GM19099 (cell line): ENCODE measurements around the gene CEP290.

Experiments used
- POLR2A ChIP-seq: IDR thresholded peaks from 3 replicates; pipeline ENCODE4 v1.6.1; 2011; ENCODE audit warnings: low read depth; ENCODE audit not compliant: insufficient read length; ENCODE audit errors: extremely low read depth

CEP290 gene

GRCh38 chr12:88163371-88163770 lies 21.5 kb upstream of the CEP290 start:
- TF ChIP-seq POLR2A: no peak

GRCh38 chr12:88156075-88156654 lies 14.3 kb upstream of the CEP290 start:
- TF ChIP-seq POLR2A: no peak

GRCh38 chr12:88153959-88154358 lies 12.1 kb upstream of the CEP290 start:
- TF ChIP-seq POLR2A: no peak

GRCh38 chr12:88150063-88150462 lies 8.2 kb upstream of the CEP290 start:
- TF ChIP-seq POLR2A: no peak

GRCh38 chr12:88145567-88146505 lies 3.9 kb upstream of the CEP290 start:
- TF ChIP-seq POLR2A: no peak

GRCh38 chr12:88144546-88145468 lies 2.9 kb upstream of the CEP290 start:
- TF ChIP-seq POLR2A: no peak

GRCh38 chr12:88144037-88144436 lies 2.1 kb upstream of the CEP290 start:
- TF ChIP-seq POLR2A: no peak

GRCh38 chr12:88142610-88142991 lies 713 bp upstream of the CEP290 start:
- no peak for TF ChIP-seq POLR2A

- TF ChIP-seq POLR2A: no peak
These were observed 489 bp downstream of the CEP290 start for GRCh38 chr12:88141425-88141773.

- no peak for TF ChIP-seq POLR2A
These were observed 9.5 kb downstream of the CEP290 start for GRCh38 chr12:88132392-88132791.

- TF ChIP-seq POLR2A: no peak
These were observed 14.0 kb downstream of the CEP290 start for GRCh38 chr12:88127855-88128254.

GRCh38 chr12:88127099-88127498 lies 14.8 kb downstream of the CEP290 start:
- no peak for TF ChIP-seq POLR2A

- TF ChIP-seq POLR2A: no peak
These were observed 19.2 kb downstream of the CEP290 start for GRCh38 chr12:88122666-88123065.

- no peak for TF ChIP-seq POLR2A
These were observed 28.0 kb downstream of the CEP290 start for GRCh38 chr12:88113871-88114270.

GRCh38 chr12:88111074-88111652 lies 30.7 kb downstream of the CEP290 start:
- TF ChIP-seq POLR2A: no peak
